Natural killer cell (primary cell): ENCODE results near the gene GIT2. TPM values are rescaled to one million over a fixed set of nuclear protein-coding genes. Genes with fewer than 3 reads are reported as not detected.
"Not testable (repeated sequence)": the region's sequence is repeated elsewhere in the genome, so short reads cannot be mapped to it uniquely, and the experiment has no call there.

Experiments
- ATAC-seq, 3 donors: fragments of 150-1000 bp in 2 of 3; fragments of 200-7000 bp in 1 of 3; cut with Tn5 transposase; 1 replicate in 1 of 3; 2 replicates in 2 of 3; pipeline ENCODE4 v1.10.0; 2021; ENCODE audit warnings: mild to moderate bottlenecking in 2 of 3, moderate library complexity in 2 of 3
- DNase-seq, 2 donors: peaks; one replicate each; pipeline versions ENCODE4 v3.0.0 to v3.0.0-alpha.2; 2013 to 2021; ENCODE audit warnings: mixed read lengths in 1 of 2
- H3K27ac ChIP-seq: one replicate; pipeline ENCODE4 v1.5.1; 2013; ENCODE audit warnings: mild to moderate bottlenecking, low read length
- H3K27me3 ChIP-seq: one replicate; pipeline ENCODE4 v1.6.1; 2013; ENCODE audit warnings: low read length; ENCODE audit not compliant: control insufficient read depth, insufficient read depth
- H3K36me3 ChIP-seq: one replicate; pipeline ENCODE4 v1.6.1; 2013; ENCODE audit warnings: low read length; ENCODE audit not compliant: control insufficient read depth, insufficient read depth
- H3K4me1 ChIP-seq: one replicate; pipeline ENCODE4 v1.6.1; 2013; ENCODE audit warnings: low read length; ENCODE audit not compliant: control insufficient read depth, insufficient read depth
- H3K4me3 ChIP-seq: one replicate; pipeline ENCODE4 v1.5.1; 2013; ENCODE audit warnings: low read length
- H3K9me3 ChIP-seq: one replicate; pipeline ENCODE4 v1.6.1; 2013; ENCODE audit warnings: low read length; ENCODE audit not compliant: control insufficient read depth, insufficient read depth
- H3K27ac Mint-ChIP-seq, 2 donors: one replicate each; pipeline ENCODE4 v1.8.0; 2022; ENCODE audit warnings: mild to moderate bottlenecking in 2 of 2, mixed read lengths in 2 of 2, moderate library complexity in 1 of 2
- H3K27me3 Mint-ChIP-seq, 2 donors: one replicate each; pipeline ENCODE4 v1.8.0; 2022; ENCODE audit warnings: low read depth in 2 of 2, mixed read lengths in 2 of 2
- H3K36me3 Mint-ChIP-seq: one replicate; pipeline ENCODE4 v1.8.0; 2022; ENCODE audit warnings: mixed read lengths
- H3K4me1 Mint-ChIP-seq, 2 donors: one replicate each; pipeline ENCODE4 v1.8.0; 2022; ENCODE audit warnings: mixed read lengths in 2 of 2
- H3K4me3 Mint-ChIP-seq: one replicate; pipeline ENCODE4 v1.8.0; 2022; ENCODE audit warnings: mild to moderate bottlenecking, moderate library complexity, mixed read lengths
- H3K9me3 Mint-ChIP-seq, 2 donors: one replicate each; pipeline ENCODE4 v1.8.0; 2022; ENCODE audit warnings: mixed read lengths in 2 of 2
- WGBS: methylation state at CpG from one replicate; pipeline ENCODE4 v1.1.7; 2013; ENCODE audit warnings: missing lambda C conversion rate; ENCODE audit not compliant: insufficient coverage; 5-methylcytosine and 5-hydroxymethylcytosine counted together
- intact Hi-C: fragments of 100-400 bp; cut with micrococcal nuclease; formaldehyde crosslinking; loops from one replicate; pipeline ENCODE4 v1.14.2; 2022
- total RNA-seq, 4 donors: library from RNA; stranded (reverse); fragments of 120-200 nt in 1 of 4; gene quantifications; one replicate each; pipeline versions ENCODE4 v1.2.3 to v1.2.4, GENCODE V29; 2013 to 2022
- TF ChIP-seq, protein P1 (sequence below): fragments of 200-600 bp; IDR thresholded peaks from one replicate; pipeline ENCODE4 v1.8.0; 2022; ENCODE audit warnings: antibody characterized with exemption

The GIT2 gene
- total RNA-seq, 3 donors from 2014 or later (not counting 1 experiment from before 2014, with no cell fraction given) = 98.8 to 118 (median 117) TPM

DNA sequence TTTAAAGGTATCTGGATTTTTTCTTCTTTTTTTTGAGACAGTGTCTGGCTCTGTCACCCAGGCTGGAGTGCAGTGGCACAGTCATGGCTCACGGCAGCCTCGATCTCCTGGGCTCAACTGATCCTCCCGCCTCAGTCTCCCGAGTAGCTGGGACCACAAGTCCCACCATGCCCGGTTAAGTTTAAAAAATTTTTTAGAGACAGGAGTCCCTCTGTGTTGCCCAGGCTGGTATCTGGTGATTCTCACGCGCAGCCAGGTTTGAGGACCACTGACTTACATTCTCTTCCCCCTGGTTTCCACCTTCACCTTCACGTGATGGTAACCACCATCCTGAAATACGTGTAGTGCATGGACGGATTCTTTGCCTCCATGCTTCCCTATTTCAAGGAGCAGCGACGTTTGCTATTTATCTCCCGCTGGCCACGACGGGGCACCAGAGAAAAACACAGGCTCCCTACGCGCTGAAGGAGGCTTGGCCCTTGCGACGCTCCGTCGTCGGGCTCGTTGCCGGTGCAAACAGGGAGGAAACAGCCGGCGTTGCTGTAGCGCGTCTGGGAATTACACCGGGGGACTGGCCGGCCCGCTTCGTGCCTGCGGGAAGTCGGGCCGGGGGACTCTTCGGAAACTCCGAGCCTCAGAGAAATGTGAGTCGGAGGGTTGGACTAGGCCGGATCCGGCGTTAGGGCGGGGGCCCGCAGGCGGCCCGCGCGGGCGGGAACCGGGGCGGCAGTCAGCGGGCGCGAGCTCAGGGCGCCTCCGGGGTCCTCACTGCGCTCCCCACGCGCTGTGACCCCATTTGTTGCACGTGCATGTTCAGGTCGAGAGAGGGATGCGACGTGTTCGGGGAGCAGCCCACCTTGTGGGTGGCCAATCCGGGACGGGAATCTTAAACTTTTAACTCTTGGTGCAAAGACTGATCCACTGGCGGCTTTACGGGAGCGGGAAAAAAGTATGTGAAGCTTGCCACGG is 96.1 kb downstream of the GIT2 start, which contains the start of gene TCHP:
TCHP (plus strand) TSS at position 492 of the 969 bp plus-strand sequence. CDS start 2,753 bp downstream, outside the sequence.
- WGBS = 2% methylated on average over 69 of the region's 69 CpGs

DNA sequence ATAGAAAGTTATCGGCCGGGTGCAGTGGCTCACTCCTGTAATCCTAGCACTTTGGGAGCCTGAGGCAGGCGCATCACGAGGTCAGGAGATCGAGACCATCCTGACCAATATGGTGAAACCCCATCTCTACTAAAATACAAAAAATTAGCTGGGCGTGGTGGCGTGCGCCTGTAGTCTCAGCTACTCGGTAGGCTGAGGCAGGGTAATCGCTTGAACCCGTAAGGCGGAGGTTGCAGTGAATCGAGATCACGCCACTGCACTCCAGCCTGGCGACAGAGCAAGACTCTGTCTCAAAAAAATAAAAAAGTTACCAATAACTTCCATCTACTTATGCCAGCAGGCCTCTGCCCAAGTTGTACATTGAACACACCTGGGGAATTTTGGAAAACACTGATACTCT is 96.8 kb downstream of the GIT2 start:
- Mint-ChIP-seq H3K4me1 (peaks cover 25 to 28% of the 10 kb centered on the region in 2 donors), H3K27ac (peak overlapping the region; percentile 95 to 96), H3K4me3 (peak overlapping the region; percentile 99)
- Histone ChIP-seq H3K27ac (peak overlapping the region; percentile 78), H3K36me3 (peaks cover 16% of the 10 kb centered on the region), H3K4me1 (peaks cover 24% of the 10 kb centered on the region), H3K4me3 (peak overlapping the region; percentile 77)
- DNase-seq, H3K9me3 Mint-ChIP-seq, H3K36me3 Mint-ChIP-seq, H3K27me3 ChIP-seq, H3K27me3 Mint-ChIP-seq, ATAC-seq, intact Hi-C loops, H3K9me3 ChIP-seq: not testable (repeated sequence)
- WGBS = 95% methylated on average over 14 of the region's 15 CpGs

More for the DNA sequence above, 96.1 kb downstream of the GIT2 start, which contains the start of gene TCHP:
- Histone ChIP-seq H3K27ac (peak within 1 kb of the TSS; percentile 78), H3K4me3 (peak within 1 kb of the TSS; percentile 77), H3K4me1 (peaks cover 24% of the 10 kb centered on the region), H3K9me3 (no peaks in the 10 kb centered on the region), H3K27me3 (no peaks in the 10 kb centered on the region), H3K36me3 (peaks cover 23% of the 10 kb centered on the region)
- peak within 1 kb of the TSS; percentile 95 to 96 for H3K27ac Mint-ChIP-seq
- H3K4me3 Mint-ChIP-seq = peak within 1 kb of the TSS; percentile 99
- H3K4me1 Mint-ChIP-seq = peaks cover 25 to 31% of the 10 kb centered on the region in 2 donors
- TF ChIP-seq, protein P1, sequence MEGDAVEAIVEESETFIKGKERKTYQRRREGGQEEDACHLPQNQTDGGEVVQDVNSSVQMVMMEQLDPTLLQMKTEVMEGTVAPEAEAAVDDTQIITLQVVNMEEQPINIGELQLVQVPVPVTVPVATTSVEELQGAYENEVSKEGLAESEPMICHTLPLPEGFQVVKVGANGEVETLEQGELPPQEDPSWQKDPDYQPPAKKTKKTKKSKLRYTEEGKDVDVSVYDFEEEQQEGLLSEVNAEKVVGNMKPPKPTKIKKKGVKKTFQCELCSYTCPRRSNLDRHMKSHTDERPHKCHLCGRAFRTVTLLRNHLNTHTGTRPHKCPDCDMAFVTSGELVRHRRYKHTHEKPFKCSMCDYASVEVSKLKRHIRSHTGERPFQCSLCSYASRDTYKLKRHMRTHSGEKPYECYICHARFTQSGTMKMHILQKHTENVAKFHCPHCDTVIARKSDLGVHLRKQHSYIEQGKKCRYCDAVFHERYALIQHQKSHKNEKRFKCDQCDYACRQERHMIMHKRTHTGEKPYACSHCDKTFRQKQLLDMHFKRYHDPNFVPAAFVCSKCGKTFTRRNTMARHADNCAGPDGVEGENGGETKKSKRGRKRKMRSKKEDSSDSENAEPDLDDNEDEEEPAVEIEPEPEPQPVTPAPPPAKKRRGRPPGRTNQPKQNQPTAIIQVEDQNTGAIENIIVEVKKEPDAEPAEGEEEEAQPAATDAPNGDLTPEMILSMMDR = no peak
- DNase-seq (peak; percentile 60 to 91), ATAC-seq (peak; percentile 88 to 94 (median 92))
- H3K36me3 Mint-ChIP-seq = peaks cover 14% of the 10 kb centered on the region
- no peaks in the 10 kb centered on the region for H3K27me3 Mint-ChIP-seq
- intact Hi-C loops = loop anchor here (1.0 to 5.0 kb wide), 3 partner anchors 19 to 97 kb away; partner anchors contain the start of genes ANKRD13A, GIT2 and GLTP
- no peaks in the 10 kb centered on the region for H3K9me3 Mint-ChIP-seq

DNA sequence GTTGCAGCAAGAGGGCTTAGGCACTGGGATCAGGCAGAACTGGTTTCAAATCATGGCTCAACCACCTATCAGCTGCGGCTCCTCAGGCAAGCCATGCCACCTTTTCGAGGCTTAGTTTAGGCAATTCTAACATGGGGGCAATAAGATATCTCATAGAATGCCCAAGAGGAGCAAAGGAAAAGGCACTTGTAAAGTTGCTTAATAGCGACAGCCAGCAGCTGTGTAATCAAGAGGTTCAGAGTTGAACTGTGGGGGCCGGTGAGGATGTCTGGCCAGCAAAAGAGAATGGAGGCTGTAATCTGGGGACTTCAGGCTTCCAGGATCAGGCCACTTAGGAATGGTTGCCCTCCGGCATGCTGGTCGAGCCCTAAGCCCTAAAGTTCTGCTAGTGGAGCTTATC is 99.1 kb downstream of the GIT2 start:
- H3K4me1 ChIP-seq = peaks cover 42% of the 10 kb centered on the region
- intact Hi-C loops = no loop called here
- no peak overlapping the region for H3K27ac ChIP-seq
- Mint-ChIP-seq H3K9me3 (no peaks in the 10 kb centered on the region), H3K27ac (no peak overlapping the region), H3K27me3 (no peaks in the 10 kb centered on the region), H3K4me1 (peaks cover 40 to 42% of the 10 kb centered on the region in 2 donors), H3K4me3 (no peak overlapping the region), H3K36me3 (no peaks in the 10 kb centered on the region)
- 98% methylated on average over 6 of the region's 6 CpGs for WGBS
- H3K4me3 ChIP-seq = no peak overlapping the region
- ATAC-seq (no peak), DNase-seq (no peak)
- TF ChIP-seq, protein P1 = no peak
- H3K9me3 ChIP-seq = no peaks in the 10 kb centered on the region
- no peaks in the 10 kb centered on the region for H3K27me3 ChIP-seq
- H3K36me3 ChIP-seq = peaks cover 2% of the 10 kb centered on the region

DNA sequence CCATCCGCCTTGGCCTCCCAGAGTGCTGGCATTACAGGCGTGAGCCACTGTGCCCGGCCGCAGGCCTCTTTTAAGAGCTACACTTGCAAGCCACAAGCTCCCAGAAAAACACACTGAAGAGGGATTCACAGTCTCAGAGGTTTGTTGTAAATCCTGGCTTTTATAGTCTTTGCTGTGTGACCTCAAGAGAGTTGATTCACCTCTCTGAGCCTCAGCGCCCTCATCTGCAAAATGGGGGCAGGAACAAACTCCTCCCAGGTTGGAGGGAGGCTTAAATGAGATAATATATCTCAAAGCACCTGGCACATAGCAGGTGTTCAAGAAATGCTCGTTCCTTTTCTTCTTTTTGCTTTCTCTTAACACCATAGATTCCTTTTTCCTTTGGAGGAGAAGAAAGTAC is 100.0 kb downstream of the GIT2 start:
- no peak for ATAC-seq
- Mint-ChIP-seq H3K27ac (no peak overlapping the region), H3K4me3 (no peak overlapping the region)

More for the DNA sequence above, 100.0 kb downstream of the GIT2 start:
- no peak for DNase-seq
- no peaks in the 10 kb centered on the region for H3K27me3 ChIP-seq
- TF ChIP-seq, protein P1 = no peak
- Mint-ChIP-seq H3K27me3 (no peaks in the 10 kb centered on the region), H3K4me1 (peaks cover 35 to 36% of the 10 kb centered on the region in 2 donors), H3K36me3 (no peaks in the 10 kb centered on the region), H3K9me3 (no peaks in the 10 kb centered on the region)
- H3K27ac ChIP-seq = no peak overlapping the region
- H3K4me1 ChIP-seq = peaks cover 36% of the 10 kb centered on the region
- H3K36me3 ChIP-seq = no peaks in the 10 kb centered on the region
- no peaks in the 10 kb centered on the region for H3K9me3 ChIP-seq
- 93% methylated on average over 5 of the region's 6 CpGs for WGBS
- no peak overlapping the region for H3K4me3 ChIP-seq
- intact Hi-C loops = no loop called here
